Raji (cell line): ENCODE data around the gene RIMBP2.

Experiments used
- POLR2A ChIP-seq: IDR thresholded peaks from 2 replicates; pipeline ENCODE4 v1.6.1; 2011; ENCODE audit warnings: low read depth, low read length, control low read depth; ENCODE audit not compliant: insufficient read depth

Gene RIMBP2

GRCh38 chr12:130446846-130447654 lies 269.0 kb downstream of the RIMBP2 start:
- no peak for TF ChIP-seq POLR2A

- no peak for TF ChIP-seq POLR2A
These were observed 271.1 kb downstream of the RIMBP2 start for GRCh38 chr12:130444986-130445385.

GRCh38 chr12:130444061-130444460 lies 272.0 kb downstream of the RIMBP2 start:
- no peak for TF ChIP-seq POLR2A

- no peak for TF ChIP-seq POLR2A
These were observed 274.0 kb downstream of the RIMBP2 start for GRCh38 chr12:130441771-130442760.

- TF ChIP-seq POLR2A: no peak
These were observed 275.6 kb downstream of the RIMBP2 start for GRCh38 chr12:130440411-130441080.

- TF ChIP-seq POLR2A: no peak
These were observed 276.8 kb downstream of the RIMBP2 start for GRCh38 chr12:130439250-130439649.

GRCh38 chr12:130438711-130439110 lies 277.4 kb downstream of the RIMBP2 start:
- TF ChIP-seq POLR2A: no peak

- TF ChIP-seq POLR2A: no peak
These were observed 277.9 kb downstream of the RIMBP2 start for GRCh38 chr12:130438243-130438620.

GRCh38 chr12:130437555-130438242 lies 278.4 kb downstream of the RIMBP2 start:
- no peak for TF ChIP-seq POLR2A

GRCh38 chr12:130436741-130437501 lies 279.2 kb downstream of the RIMBP2 start:
- no peak for TF ChIP-seq POLR2A

GRCh38 chr12:130435826-130436225 lies 280.3 kb downstream of the RIMBP2 start:
- TF ChIP-seq POLR2A: no peak

GRCh38 chr12:130435331-130435730 lies 280.8 kb downstream of the RIMBP2 start:
- TF ChIP-seq POLR2A: no peak

- TF ChIP-seq POLR2A: no peak
These were observed 281.5 kb downstream of the RIMBP2 start for GRCh38 chr12:130434560-130434959.

GRCh38 chr12:130433834-130434233 lies 282.3 kb downstream of the RIMBP2 start:
- no peak for TF ChIP-seq POLR2A

GRCh38 chr12:130433411-130433810 lies 282.7 kb downstream of the RIMBP2 start:
- no peak for TF ChIP-seq POLR2A

- TF ChIP-seq POLR2A: no peak
These were observed 284.9 kb downstream of the RIMBP2 start for GRCh38 chr12:130431176-130431575.
